Spleen (tissue), 11 donors: ENCODE measurements around the gene NSFL1C. TPM values are rescaled to one million over a fixed set of nuclear protein-coding genes. Genes with fewer than 3 reads are reported as not detected.

Source experiments
- DNase-seq: peaks from one replicate; pipeline ENCODE4 v3.0.0-alpha.2; 2020
- H3K27ac ChIP-seq, 8 donors: fragments of 200-600 bp; sonication (generic) in 7 of 8; 1 replicate in 4 of 8; 2 replicates in 4 of 8; pipeline versions ENCODE4 v1.5.0 to v1.8.0; 2016 to 2021; ENCODE audit warnings: inconsistent platforms in 4 of 8, mild to moderate bottlenecking in 4 of 8, moderate library complexity in 1 of 8
- H3K27me3 ChIP-seq, 7 donors: fragments of 200-600 bp; sonication (generic) in 6 of 7; replicated peaks in 1 of 7; 1 replicate in 4 of 7; 2 replicates in 3 of 7; pipeline versions ENCODE4 v1.5.0 to v1.8.0; 2016 to 2021; ENCODE audit warnings: inconsistent platforms in 3 of 7, mild to moderate bottlenecking in 1 of 7
- H3K36me3 ChIP-seq, 6 donors: fragments of 200-600 bp; sonication (generic) in 5 of 6; 1 replicate in 4 of 6; 2 replicates in 2 of 6; pipeline versions ENCODE4 v1.5.0 to v1.8.0; 2016 to 2021; ENCODE audit warnings: inconsistent platforms in 2 of 6
- H3K4me1 ChIP-seq, 6 donors: fragments of 200-600 bp; sonication (generic) in 5 of 6; 1 replicate in 3 of 6; 2 replicates in 3 of 6; pipeline versions ENCODE4 v1.5.0 to v1.8.0; 2016 to 2021; ENCODE audit warnings: inconsistent platforms in 3 of 6
- H3K4me3 ChIP-seq, 8 donors: fragments of 200-600 bp; sonication (generic) in 7 of 8; 1 replicate in 4 of 8; 2 replicates in 4 of 8; pipeline versions ENCODE4 v1.5.0 to v1.8.0; 2016 to 2021; ENCODE audit warnings: inconsistent platforms in 4 of 8, mild to moderate bottlenecking in 4 of 8, moderate library complexity in 2 of 8
- H3K9me3 ChIP-seq, 8 donors: fragments of 200-600 bp; sonication (generic) in 7 of 8; 1 replicate in 4 of 8; 2 replicates in 4 of 8; pipeline versions ENCODE4 v1.5.0 to v1.8.0; 2016 to 2021; ENCODE audit warnings: inconsistent platforms in 4 of 8
- CTCF ChIP-seq, 11 experiments: fragments of 200-600 bp in 7 of 11; fragments of 450-650 bp in 4 of 11; sonication (generic) in 4 of 11; IDR thresholded peaks in 8 of 11; conservative IDR thresholded peaks in 3 of 11; 1 replicate in 7 of 11; 2 replicates in 4 of 11; pipeline versions ENCODE4 v1.4.0 to v1.8.0; 2016 to 2021; ENCODE audit warnings: antibody characterized with exemption in 11 of 11, inconsistent platforms in 4 of 11, mild to moderate bottlenecking in 1 of 11
- POLR2A ChIP-seq, 3 donors: fragments of 450-650 bp; IDR thresholded peaks; one replicate each; pipeline ENCODE4 v1.5.1; 2017; ENCODE audit warnings: antibody characterized with exemption in 3 of 3, mild to moderate bottlenecking in 1 of 3
- POLR2AphosphoS5 ChIP-seq, 3 donors: sonication (generic); formaldehyde crosslinking; IDR thresholded peaks; one replicate each; pipeline ENCODE4 v1.5.1; 2017; ENCODE audit warnings: antibody characterized with exemption in 3 of 3
- whole genome bisulfite sequencing, 5 donors: extraction: QIAGEN DNeasy Blood & Tissue Kit in 3 of 5; methylation state at CpG; one replicate each; pipeline versions ENCODE4 v1.1.5 to v1.1.7; 2013 to 2018; 5-methylcytosine and 5-hydroxymethylcytosine counted together
- intact Hi-C: fragments of 100-400 bp; cut with DNase I; formaldehyde crosslinking; loops from one replicate; pipeline ENCODE4 v1.15.0; 2023; ENCODE audit warnings: low total_unique reads
- polyA plus RNA-seq, 3 donors: library from polyadenylated mRNA; stranded (reverse); fragments of 200-250 nt; gene quantifications; one replicate each; pipeline ENCODE4 v1.2.1, GENCODE V29; 2013
- total RNA-seq, 7 donors: library from RNA; depleted of rRNA in 3 of 7; stranded (reverse); fragments of >200 nt in 3 of 7; fragmentation: NEBNext Ultra II Directional in 4 of 7; extraction: Animal tissue kit (Norgen Biotek cat#: 25700) in 4 of 7; gene quantifications; one replicate each; pipeline versions ENCODE4 v1.1.0 to v1.2.1, GENCODE V29; 2016 to 2021
- donor health status: healthy with polysubstance abuse.
- donor health status: DM: no; HTN: no; CAD: no; lungs with moderate emphysema.
- donor health status: DM: no; HTN: no; CAD: no.
- donor health status: Bipolar disorder and iron deficiency.
- donor health status: healthy.
- donor health status: DM: no; HTN: no; CAD: no.
- donor health status: DM: yes; HTN: yes; CAD: no.

Gene NSFL1C
- total and polyA plus RNA-seq, 10 donors, result 37.1 to 88.5 (median 66.3) TPM

GRCh38 chr20:1415667-1416468 lies 50.8 kb downstream of the NSFL1C start:
- WGBS, 5 donors, result 75 to 86% (median 81%) methylated on average over 8 of the region's 8 CpGs
- intact Hi-C loops, result no loop called here
- Histone ChIP-seq H3K4me1 (no peaks in the 10 kb centered on the region), H3K4me3 (no peak overlapping the region), H3K27ac (no peak overlapping the region), H3K27me3 (peaks cover 0 to 5% (median 0%) of the 10 kb centered on the region in 7 donors), H3K9me3 (peaks cover 0 to 29% (median 20%) of the 10 kb centered on the region in 8 donors), H3K36me3 (no peaks in the 10 kb centered on the region)
- no peak for DNase-seq
- TF ChIP-seq POLR2AphosphoS5 (IDR thresholded peaks at IDR 0.05) (no peak), POLR2A (IDR thresholded peaks at IDR 0.05) (no peak), CTCF (IDR thresholded peaks at IDR 0.05 in 8 of 11, conservative IDR thresholded peaks at IDR 0.05 in 3 of 11) (no peak)

- H3K4me1 ChIP-seq, result no peaks in the 10 kb centered on the region
- no peak overlapping the region for H3K27ac ChIP-seq
- H3K27me3 ChIP-seq, result peaks cover 0 to 5% (median 0%) of the 10 kb centered on the region in 7 donors
- intact Hi-C loops, result no loop called here
- H3K4me3 ChIP-seq, result no peak overlapping the region
- no peak for DNase-seq
- H3K36me3 ChIP-seq, result no peaks in the 10 kb centered on the region
- WGBS, 5 donors, result 85 to 93% (median 92%) methylated on average over 4 of the region's 4 CpGs
- H3K9me3 ChIP-seq, result peaks cover 0 to 20% (median 11%) of the 10 kb centered on the region in 8 donors
- TF ChIP-seq CTCF (IDR thresholded peaks at IDR 0.05 in 8 of 11, conservative IDR thresholded peaks at IDR 0.05 in 3 of 11) (no peak), POLR2A (IDR thresholded peaks at IDR 0.05) (no peak), POLR2AphosphoS5 (IDR thresholded peaks at IDR 0.05) (no peak)
Measured at GRCh38 chr20:1414982-1415381, 51.7 kb downstream of the NSFL1C start.

GRCh38 chr20:1405801-1406200 lies 60.8 kb downstream of the NSFL1C start:
- Histone ChIP-seq H3K9me3 (no peaks in the 10 kb centered on the region), H3K36me3 (no peaks in the 10 kb centered on the region), H3K27ac (no peak overlapping the region), H3K4me3 (no peak overlapping the region), H3K27me3 (no peaks in the 10 kb centered on the region), H3K4me1 (no peaks in the 10 kb centered on the region)
- intact Hi-C loops, result no loop called here
- DNase-seq, result no peak
- TF ChIP-seq POLR2A (IDR thresholded peaks at IDR 0.05), result no peak
- no peak for TF ChIP-seq POLR2AphosphoS5 (IDR thresholded peaks at IDR 0.05)
- no peak for TF ChIP-seq CTCF (IDR thresholded peaks at IDR 0.05 in 8 of 11, conservative IDR thresholded peaks at IDR 0.05 in 3 of 11)
- 63 to 82% (median 71%) methylated on average over 2 of the region's 2 CpGs for WGBS, 5 donors

GRCh38 chr20:1403624-1404023 lies 63.0 kb downstream of the NSFL1C start:
- 41 to 98% (median 92%) methylated on average over 1 of the region's 1 CpG for WGBS, 5 donors
- DNase-seq, result no peak
- Histone ChIP-seq H3K4me1 (no peaks in the 10 kb centered on the region), H3K27me3 (no peaks in the 10 kb centered on the region), H3K9me3 (no peaks in the 10 kb centered on the region), H3K27ac (no peak overlapping the region), H3K36me3 (no peaks in the 10 kb centered on the region), H3K4me3 (no peak overlapping the region)
- intact Hi-C loops, result no loop called here
- no peak for TF ChIP-seq POLR2A (IDR thresholded peaks at IDR 0.05)
- TF ChIP-seq CTCF (IDR thresholded peaks at IDR 0.05 in 8 of 11, conservative IDR thresholded peaks at IDR 0.05 in 3 of 11), result no peak
- no peak for TF ChIP-seq POLR2AphosphoS5 (IDR thresholded peaks at IDR 0.05)
